Psoas muscle (tissue), 8 donors: ENCODE results near the gene BCL6. TPM values are rescaled to one million over a fixed set of nuclear protein-coding genes. Genes with fewer than 3 reads are reported as not detected.

ENCODE experiments used
- ATAC-seq, 4 donors: fragments of 200-7000 bp; cut with Tn5 transposase; one replicate each; pipeline ENCODE4 v1.9.1; 2020; ENCODE audit warnings: moderate library complexity in 3 of 4, mild to moderate bottlenecking in 2 of 4
- DNase-seq, 2 donors: peaks; one replicate each; pipeline ENCODE4 v3.0.0-alpha.2; 2020
- H3K27ac ChIP-seq: fragments of 200-600 bp; one replicate; pipeline ENCODE4 v1.8.0; 2022
- H3K27me3 ChIP-seq, 3 donors: fragments of 200-600 bp in 1 of 3; one replicate each; pipeline versions ENCODE4 v1.6.1 to v1.8.0; 2013 to 2022; ENCODE audit warnings: low read length in 2 of 3, mild to moderate bottlenecking in 2 of 3, moderate library complexity in 1 of 3; ENCODE audit not compliant: insufficient read depth in 3 of 3
- H3K36me3 ChIP-seq, 2 donors: fragments of 200-600 bp in 1 of 2; one replicate each; pipeline versions ENCODE4 v1.6.1 to v1.8.0; 2013 to 2022; ENCODE audit warnings: low read depth in 1 of 2, mild to moderate bottlenecking in 1 of 2, moderate library complexity in 1 of 2; ENCODE audit not compliant: insufficient read depth in 1 of 2
- H3K4me1 ChIP-seq: fragments of 200-600 bp; one replicate; pipeline ENCODE4 v1.8.0; 2022
- H3K4me3 ChIP-seq: fragments of 200-600 bp; one replicate; pipeline ENCODE4 v1.8.0; 2022; ENCODE audit warnings: mild to moderate bottlenecking
- H3K9me3 ChIP-seq: fragments of 200-600 bp; one replicate; pipeline ENCODE4 v1.8.0; 2022
- CTCF ChIP-seq: fragments of 200-600 bp; IDR thresholded peaks from one replicate; pipeline ENCODE4 v1.8.0; 2022; ENCODE audit warnings: antibody characterized with exemption
- WGBS, 3 donors: extraction: QIAGEN DNeasy Blood & Tissue Kit; methylation state at CpG; one replicate each; pipeline versions ENCODE4 v1.1.6 to v1.1.7; 2013; 5-methylcytosine and 5-hydroxymethylcytosine counted together
- intact Hi-C, 2 donors: fragments of 100-400 bp; cut with DNase I; formaldehyde crosslinking; loops; one replicate each; pipeline versions ENCODE4 v1.11.0 to v1.14.2; 2022
- polyA plus RNA-seq, 3 donors: library from polyadenylated mRNA; stranded (reverse); fragments of 200-250 nt; gene quantifications; one replicate each; pipeline ENCODE4 v1.2.3, GENCODE V29; 2013
- total RNA-seq, 4 donors: library from RNA; stranded (reverse); fragmentation: NEBNext Ultra II Directional in 2 of 4; extraction: Animal tissue kit (Norgen Biotek cat#: 25700) in 2 of 4; gene quantifications; one replicate each; pipeline versions ENCODE4 v1.2.1 to v1.2.4, GENCODE V29; 2021 to 2023
- donor health status: healthy with polysubstance abuse.
- donor health status: DM: no; HTN: no; CAD: no; lungs with moderate emphysema.
- donor health status: Bipolar disorder and iron deficiency.
- donor health status: healthy.
- donor health status: DM: yes; HTN: yes; CAD: no.
- donor health status: DM: no; HTN: no; CAD: no.
- donor health status: DM: no; HTN: no; CAD: no.
- donor health status: DM: yes; HTN: yes; CAD: no.

BCL6 gene
- total and polyA plus RNA-seq, 7 donors, result 43.2 to 524 (median 265) TPM

GRCh38 chr3:187789872-187790271, 44.6 kb upstream of the BCL6 start:
- Histone ChIP-seq H3K9me3 (no peaks in the 10 kb centered on the region), H3K4me3 (no peak overlapping the region), H3K27ac (no peak overlapping the region), H3K36me3 (no peaks in the 10 kb centered on the region), H3K27me3 (no peaks in the 10 kb centered on the region), H3K4me1 (no peaks in the 10 kb centered on the region)
- WGBS, 3 donors, result 76 to 87% (median 83%) methylated on average over 2 to 3 of the region's 3 CpGs
- TF ChIP-seq CTCF, result no peak
- no peak for DNase-seq
- intact Hi-C loops, result no loop called here
- ATAC-seq, result no peak

GRCh38 chr3:187788984-187789857, 44.0 kb upstream of the BCL6 start:
- Histone ChIP-seq H3K27ac (no peak overlapping the region), H3K4me1 (no peaks in the 10 kb centered on the region), H3K4me3 (no peak overlapping the region), H3K36me3 (no peaks in the 10 kb centered on the region), H3K27me3 (no peaks in the 10 kb centered on the region), H3K9me3 (no peaks in the 10 kb centered on the region)
- WGBS, 3 donors, result 83 to 93% (median 88%) methylated on average over 5 of the region's 5 CpGs
- ATAC-seq (no peak), DNase-seq (no peak)
- intact Hi-C loops, result no loop called here
- TF ChIP-seq CTCF, result no peak

GRCh38 chr3:187783098-187783497, 37.8 kb upstream of the BCL6 start:
- H3K27ac ChIP-seq, result no peak overlapping the region
- H3K4me3 ChIP-seq, result no peak overlapping the region
- DNase-seq, result no peak
- H3K27me3 ChIP-seq, result no peaks in the 10 kb centered on the region
- H3K9me3 ChIP-seq, result no peaks in the 10 kb centered on the region
- peak; percentile 62 to 90 (median 84) for ATAC-seq
- 41 to 52% (median 42%) methylated on average over 2 of the region's 2 CpGs for WGBS, 3 donors
- TF ChIP-seq CTCF, result no peak
- H3K4me1 ChIP-seq, result peaks cover 5% of the 10 kb centered on the region
- intact Hi-C loops, result no loop called here
- no peaks in the 10 kb centered on the region for H3K36me3 ChIP-seq

- Histone ChIP-seq H3K4me3 (no peak overlapping the region), H3K27ac (no peak overlapping the region), H3K36me3 (no peaks in the 10 kb centered on the region), H3K4me1 (peaks cover 5% of the 10 kb centered on the region), H3K27me3 (no peaks in the 10 kb centered on the region), H3K9me3 (no peaks in the 10 kb centered on the region)
- intact Hi-C loops, result no loop called here
- 88 to 90% (median 90%) methylated on average over 3 of the region's 3 CpGs for WGBS, 3 donors
- no peak for ATAC-seq
- DNase-seq, result no peak
- no peak for TF ChIP-seq CTCF
Observed at GRCh38 chr3:187782006-187782405, 36.7 kb upstream of the BCL6 start.

GRCh38 chr3:187781001-187781400, 35.7 kb upstream of the BCL6 start:
- TF ChIP-seq CTCF, result no peak
- no peak for ATAC-seq
- no peak overlapping the region for H3K27ac ChIP-seq
- intact Hi-C loops, result no loop called here
- H3K4me1 ChIP-seq, result peaks cover 5% of the 10 kb centered on the region
- H3K27me3 ChIP-seq, result no peaks in the 10 kb centered on the region
- H3K9me3 ChIP-seq, result no peaks in the 10 kb centered on the region
- DNase-seq, result no peak
- H3K36me3 ChIP-seq, result no peaks in the 10 kb centered on the region
- WGBS, 3 donors, result 72 to 86% (median 76%) methylated on average over 2 of the region's 2 CpGs
- H3K4me3 ChIP-seq, result no peak overlapping the region
